ENCODE measurements around the gene PPFIA4.
"Not testable (repeated sequence)": the region's sequence is repeated elsewhere in the genome, so short reads cannot be mapped to it uniquely, and the experiment has no call there.

PPFIA4 gene

DNA sequence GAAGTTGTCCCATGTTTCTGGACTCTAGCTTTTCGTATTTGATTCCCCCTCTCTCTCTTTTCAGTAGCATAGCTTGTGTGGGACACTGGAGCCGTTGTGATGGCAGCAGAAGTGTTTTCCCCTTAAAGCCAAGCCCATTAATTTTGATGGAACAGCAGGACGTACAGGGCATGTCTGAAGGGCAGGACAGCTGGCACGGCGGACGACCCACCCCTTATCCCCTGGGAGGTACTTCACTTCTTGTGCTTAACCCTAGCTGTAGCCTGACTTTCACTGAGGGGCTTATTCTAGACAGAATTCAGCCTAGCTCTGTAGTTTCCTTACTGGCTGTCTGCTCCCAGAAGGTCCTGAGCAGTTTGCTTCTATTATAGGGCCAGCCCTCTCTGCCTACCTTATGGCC lies 8.6 kb upstream of the PPFIA4 start:
- no peak for DNase-seq (ENCODE audit: low read depth)

DNA sequence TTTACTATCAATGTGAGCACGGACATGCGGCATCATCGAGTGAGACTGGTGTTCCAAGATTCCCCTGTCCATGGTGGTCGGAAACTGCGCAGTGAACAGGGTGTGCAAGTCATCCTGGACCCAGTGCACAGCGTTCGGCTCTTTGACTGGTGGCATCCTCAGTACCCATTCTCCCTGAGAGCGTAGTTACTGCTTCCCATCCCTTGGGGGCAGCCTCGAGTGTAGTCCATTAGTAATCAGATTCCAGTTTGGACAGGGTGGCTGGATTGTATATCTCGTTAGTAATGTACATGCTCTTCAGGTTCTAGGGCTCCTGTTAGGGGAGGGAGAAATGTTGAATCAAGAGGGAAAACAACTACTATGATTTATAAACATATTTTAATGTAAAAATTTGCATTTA lies 3.4 kb upstream of the PPFIA4 start:
- not testable (repeated sequence) for DNase-seq (ENCODE audit: low read depth)

DNA sequence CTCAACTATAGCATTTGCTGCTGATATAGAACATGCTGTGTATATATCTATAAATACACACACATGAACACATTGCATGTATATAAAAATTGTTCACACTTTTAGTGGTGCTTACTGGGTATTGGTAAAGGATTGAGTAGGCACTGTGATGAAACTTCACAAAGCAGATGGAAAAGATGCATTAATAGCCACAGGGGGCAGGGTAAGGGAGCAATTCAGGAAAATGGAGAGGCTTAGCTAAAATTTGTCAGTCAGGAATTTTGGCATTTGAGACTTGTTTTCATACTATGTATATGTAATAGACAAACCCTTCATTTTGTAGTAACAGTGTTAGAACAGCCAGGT lies 633 bp upstream of the PPFIA4 start:
- no peak for DNase-seq (ENCODE audit: low read depth)

DNA sequence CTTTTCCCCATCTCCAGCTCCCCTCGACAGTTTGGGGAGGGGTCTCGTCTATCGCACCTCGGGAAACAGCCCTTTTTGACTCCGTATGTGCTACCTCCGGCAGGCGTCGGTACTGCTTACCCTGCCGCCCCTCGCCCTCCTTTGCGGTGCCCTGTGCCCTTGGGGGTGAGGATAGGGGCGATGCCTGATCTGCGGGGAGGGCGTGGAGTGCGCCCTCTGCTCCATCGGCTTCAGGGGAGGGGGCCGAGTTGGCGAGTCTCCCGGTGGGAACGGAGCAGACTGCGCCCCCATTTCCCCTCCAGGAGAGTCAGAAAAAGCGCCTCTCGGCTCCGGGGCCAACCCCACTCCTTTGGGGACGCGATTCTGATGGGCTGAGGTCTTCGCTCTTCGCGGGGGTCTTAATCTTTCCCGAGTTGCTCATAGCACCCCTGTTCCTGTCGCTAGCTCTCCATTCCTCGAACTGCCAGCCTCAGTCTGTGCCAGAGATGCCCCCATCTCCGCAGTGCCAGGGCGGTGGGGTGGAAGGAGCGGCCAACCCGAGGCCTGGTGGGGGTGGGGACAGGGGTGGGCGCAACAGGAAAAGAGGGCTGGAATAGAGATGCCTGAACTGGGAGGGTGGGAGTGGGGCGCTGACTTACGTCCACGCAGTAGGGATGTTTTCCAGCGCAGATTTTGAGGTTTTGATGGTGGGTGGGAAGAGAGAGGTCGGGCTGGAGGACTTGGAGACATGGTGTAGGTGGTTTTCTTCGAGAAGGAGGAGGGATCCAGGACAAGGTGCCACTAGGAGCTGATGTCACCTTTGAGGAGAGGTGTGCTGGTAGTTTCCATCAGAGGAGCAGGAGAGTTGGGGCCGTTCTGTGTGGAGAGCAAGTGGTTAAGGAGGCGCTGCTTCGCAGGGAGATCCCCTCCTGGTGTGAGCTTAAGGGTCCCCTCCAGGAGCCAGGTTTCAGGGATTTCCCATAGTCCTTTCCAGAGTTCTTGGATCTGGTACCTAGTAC lies 674 bp downstream of the PPFIA4 start:
- DNase-seq (ENCODE audit: low read depth) = no peak

DNA sequence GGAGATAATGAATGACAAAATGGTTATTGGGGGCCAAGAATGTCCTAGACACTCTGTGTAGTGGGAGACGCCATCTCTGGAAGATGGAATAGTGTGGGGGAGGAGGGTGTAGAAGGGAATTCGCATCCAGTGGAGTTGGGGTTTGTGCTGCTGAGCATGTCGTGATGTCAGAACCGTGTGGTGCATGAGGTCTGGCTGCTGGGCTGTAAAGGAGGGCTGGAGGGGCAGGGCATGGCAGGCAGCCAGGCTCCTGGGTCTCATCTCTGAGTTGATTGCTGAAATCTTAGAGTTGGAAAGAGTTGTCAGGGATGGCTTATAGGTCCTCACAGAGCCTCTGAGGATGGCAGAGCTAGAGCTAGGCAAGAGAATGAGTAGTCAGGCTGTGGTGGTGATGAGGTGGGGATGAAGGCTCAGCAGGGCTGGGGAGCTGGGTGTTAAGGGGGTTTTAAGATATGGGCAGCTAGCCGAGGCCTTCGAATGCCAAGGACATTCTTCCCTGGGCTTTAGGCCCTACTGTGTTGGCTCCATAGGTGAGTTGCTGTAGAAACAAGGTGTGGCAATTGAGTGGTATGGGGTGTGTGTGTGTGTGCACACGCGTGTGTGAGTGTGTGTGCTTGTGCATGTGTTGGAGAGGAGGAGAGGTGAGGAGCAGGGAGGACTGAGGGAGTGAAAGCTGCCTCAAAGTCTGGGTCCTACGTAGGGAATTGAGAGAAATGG lies 1.9 kb downstream of the PPFIA4 start:
- no peak for DNase-seq (ENCODE audit: low read depth)

DNA sequence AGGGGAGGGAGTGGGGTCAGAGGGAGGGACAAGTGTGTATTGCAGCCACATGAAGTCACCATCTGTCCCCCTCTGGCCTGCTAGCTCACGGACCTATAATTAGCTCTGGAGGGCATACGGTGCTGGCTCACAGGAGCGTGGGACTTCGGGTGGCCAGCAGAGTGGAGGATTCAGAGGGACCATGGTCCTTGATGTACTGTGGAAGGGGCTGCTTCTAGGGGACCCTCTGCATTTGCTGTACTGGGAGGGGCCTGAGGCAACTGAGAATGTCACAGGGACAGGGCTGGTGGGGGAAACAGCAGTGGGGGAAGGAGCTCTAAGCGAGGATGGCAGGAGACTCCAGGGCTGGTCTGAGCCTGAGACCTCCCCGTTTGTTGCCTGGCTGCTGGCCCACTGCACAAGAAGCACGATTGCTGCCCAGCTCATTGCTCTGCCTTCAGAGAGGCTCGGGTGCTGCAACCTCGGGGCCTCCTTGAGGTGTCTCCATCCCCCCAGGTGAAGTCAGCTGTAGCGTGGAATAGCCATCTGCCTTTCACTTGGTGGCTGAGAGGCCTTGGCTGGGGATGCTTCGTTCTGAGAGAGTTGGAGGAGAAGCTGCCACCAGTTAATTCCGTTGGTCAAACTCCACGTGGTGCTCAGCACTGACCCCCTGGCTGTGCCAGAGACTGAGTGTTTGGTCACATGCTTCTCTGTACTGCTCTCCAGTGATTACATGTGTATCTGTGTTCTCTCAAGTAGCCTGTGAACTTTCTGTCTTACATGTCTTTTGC lies 2.7 kb downstream of the PPFIA4 start:
- DNase-seq (ENCODE audit: low read depth) = no peak

DNA sequence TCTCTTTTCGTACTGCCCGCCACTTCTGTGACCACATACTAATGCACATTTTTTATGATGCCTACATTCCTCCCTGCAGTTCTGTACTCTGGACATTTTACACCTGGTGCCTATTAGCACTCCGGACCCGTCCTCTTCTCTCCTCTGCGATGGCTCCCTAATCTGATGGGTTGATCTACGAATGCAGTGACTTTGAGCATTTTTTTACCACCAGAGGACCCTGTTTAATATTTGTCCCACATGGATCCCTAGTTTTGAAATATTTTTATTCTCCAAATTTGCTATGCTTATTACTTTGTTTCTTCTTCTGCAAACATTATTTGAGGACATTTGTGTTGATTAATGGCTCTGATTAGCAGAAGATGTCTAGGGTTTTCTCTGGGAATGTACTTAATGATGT lies 5.2 kb downstream of the PPFIA4 start:
- DNase-seq (ENCODE audit: low read depth) = no peak

DNA sequence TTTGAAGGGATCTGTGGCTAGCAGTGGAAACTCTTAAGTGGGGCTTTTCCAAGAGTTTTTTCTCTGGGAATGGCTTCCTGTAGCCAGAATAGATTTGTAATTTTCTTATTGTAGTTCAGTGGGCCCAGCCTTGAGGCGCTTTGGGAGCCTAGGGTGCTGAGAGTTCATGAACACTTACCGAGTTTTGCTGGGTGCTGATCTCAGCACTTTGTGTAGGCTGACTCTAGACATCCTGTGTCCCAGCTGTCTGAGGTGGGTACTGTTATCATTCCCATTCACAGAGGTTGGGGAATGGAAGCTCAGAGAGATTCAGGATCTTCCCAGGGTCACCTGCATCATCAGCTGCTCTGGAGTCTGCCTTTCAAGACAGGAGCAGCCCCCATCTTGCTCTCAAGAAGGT lies 7.0 kb downstream of the PPFIA4 start:
- DNase-seq (ENCODE audit: low read depth) = no peak

DNA sequence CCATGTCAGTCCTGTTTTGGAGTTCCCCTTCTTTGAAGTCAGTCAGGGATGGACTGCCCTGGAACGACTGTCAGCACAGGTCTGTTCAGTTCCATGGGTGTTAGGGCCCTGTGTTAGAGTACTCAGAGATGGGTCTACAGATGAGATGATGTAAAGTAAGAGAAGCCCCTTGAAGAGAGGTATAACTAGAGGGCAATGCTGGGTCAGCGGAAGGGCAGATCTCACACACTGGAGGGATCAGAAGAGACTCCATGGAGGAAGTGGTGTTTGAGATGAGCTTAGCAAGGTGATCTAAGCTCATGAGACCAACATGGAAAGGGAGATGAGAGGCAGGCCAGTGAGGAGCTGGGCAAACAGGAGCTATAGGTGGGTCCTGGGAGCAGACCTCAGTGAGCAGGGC lies 7.6 kb downstream of the PPFIA4 start:
- DNase-seq (ENCODE audit: low read depth) = no peak

DNA sequence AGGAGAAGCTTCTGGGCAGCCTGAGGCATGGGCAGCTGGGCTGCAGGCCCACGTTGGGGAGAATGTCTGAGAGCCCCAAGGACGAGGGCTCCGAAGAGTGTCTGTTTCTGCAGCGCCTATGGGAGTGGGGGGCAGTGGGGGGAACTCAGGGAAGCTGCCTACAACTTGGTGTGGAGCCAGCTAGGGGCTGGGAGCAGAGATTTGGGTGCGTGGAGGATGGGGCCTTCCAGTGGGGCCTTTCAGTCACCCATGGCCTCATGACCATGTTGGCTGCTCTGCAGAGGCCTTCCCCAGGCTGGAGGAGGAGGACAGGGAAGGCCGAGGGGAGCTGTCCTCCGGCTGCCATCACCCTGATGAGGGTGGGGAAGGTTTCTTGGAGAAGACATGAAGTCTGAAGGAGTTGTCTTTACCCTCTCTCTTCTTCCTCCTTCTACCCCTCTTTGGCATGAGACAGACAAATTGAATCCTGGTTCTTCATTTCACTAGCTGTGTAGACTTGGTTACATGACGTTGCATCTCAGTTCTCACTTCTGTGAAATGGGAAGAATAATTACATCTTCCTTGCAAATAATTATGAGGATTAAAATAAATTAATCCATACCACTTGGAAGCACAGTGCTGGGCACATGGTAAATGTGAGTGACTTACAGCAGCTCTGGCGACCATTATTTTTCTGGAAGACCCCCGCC lies 8.3 kb downstream of the PPFIA4 start:
- no peak for DNase-seq (ENCODE audit: low read depth)

DNA sequence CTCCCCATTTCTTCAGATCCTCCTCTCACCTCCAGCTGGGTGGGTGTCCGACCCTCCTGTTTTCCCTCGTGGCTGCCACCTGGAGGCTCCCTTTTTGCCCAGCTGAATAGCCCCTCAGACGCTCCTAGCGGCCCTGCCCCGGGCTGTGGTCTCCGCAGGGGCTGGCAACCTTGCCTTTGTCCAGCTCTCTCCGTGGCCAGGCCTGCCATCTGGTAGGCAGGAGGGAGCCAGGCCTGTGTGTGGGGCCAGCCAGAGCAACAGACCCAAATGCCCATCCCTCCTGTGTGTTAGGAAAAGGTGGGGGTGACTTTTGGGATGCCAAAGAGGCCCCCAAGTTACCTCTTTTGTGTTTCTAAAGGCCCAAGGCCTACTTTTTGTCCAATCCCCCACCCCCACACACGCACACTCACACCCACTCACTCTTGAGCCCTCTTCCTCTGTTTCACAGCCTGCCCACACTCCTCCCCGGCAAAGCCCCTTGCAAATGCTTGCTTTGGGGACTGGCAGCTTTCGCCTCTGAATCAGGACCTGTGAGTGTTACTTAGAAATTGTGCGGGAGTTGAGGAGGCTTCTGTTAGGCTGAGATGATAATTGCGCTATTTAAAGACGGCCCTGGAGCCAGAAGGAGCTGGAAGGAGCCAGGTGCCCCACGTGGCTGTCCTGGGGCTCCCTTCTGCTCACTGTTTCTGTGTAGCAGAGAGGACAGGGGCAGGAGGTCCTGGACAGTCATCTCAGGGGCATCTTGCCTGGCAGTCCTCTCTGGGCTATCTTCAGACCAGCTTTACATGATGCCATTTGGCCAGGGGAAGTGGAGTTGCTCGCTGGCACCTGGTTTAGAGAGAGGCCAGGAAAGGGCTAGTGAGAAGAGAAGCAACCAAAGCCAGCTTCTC lies 9.1 kb downstream of the PPFIA4 start:
- no peak for DNase-seq (ENCODE audit: low read depth)

DNA sequence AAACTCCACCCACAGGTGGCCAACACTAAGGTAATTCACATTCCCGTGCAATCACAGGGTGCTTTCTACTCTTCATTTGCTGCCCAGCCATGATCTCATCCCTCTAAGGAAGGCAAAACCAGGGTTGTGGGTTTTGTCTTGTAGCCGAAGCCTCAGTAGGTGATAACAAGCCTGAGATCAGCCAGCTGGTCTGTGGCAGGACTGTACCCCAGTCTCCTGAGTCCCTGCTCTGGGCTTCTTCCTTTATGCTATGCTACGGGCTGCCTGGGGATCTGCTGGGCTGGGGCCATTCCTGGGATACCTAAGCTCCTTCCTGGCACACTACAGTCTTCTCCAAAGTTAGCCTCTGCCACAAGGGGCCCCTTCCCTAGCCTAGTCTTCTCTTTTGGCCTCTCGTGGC lies 9.8 kb downstream of the PPFIA4 start:
- DNase-seq (ENCODE audit: low read depth) = no peak

DNA sequence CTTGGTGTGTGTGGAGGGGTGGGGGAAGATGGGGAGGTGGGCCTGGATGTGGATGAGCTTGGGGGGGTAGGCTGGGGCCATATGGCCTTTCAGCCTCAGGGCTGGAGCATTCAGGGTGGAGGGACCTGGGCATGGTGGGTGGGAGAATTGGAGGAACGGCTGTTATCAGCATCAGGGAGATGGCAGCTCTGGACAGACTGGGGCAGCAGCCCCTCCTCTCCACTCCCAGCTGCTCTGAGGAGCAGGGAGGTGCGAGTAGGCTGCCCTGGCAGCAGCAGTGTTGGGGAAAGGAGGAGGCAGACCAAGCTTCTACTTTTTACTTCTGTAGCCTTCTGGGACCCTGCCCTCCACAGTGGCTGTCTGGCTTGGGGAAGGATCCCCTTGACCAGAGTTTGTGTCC lies 10.2 kb downstream of the PPFIA4 start:
- DNase-seq (ENCODE audit: low read depth) = no peak

DNA sequence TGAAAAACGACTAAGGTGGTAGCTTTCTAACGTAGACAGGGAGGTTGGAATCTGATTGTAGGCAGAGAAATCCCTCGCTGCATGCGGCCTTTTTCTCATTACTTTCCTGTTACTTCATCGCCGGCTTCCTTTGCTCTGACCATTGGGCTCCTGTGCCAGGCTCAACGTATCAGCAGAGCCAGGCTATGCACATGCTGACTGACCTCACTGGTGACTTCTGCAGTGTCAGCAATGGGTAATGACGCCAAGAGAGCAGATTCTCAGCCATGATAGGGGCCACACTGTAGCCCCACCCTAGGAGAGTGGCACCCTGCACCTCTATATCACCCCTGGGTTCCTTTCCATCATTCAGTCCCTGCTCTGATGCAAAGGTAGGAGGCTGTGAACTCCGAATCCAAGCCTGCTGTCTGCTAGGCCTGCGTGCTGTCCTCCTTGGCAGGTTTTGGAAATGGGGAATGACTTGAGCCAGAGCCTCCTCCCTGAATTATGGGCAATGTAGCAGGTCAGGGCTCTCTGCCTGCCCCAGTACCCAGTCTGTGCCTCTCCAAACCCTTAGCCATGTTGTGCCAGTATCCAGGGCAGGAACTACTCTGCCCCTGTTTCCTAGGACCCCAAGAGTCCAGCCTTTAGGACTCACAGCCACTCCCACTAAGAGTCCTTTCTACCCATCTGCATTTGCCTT lies 11.4 kb downstream of the PPFIA4 start:
- no peak for DNase-seq (ENCODE audit: low read depth)

DNA sequence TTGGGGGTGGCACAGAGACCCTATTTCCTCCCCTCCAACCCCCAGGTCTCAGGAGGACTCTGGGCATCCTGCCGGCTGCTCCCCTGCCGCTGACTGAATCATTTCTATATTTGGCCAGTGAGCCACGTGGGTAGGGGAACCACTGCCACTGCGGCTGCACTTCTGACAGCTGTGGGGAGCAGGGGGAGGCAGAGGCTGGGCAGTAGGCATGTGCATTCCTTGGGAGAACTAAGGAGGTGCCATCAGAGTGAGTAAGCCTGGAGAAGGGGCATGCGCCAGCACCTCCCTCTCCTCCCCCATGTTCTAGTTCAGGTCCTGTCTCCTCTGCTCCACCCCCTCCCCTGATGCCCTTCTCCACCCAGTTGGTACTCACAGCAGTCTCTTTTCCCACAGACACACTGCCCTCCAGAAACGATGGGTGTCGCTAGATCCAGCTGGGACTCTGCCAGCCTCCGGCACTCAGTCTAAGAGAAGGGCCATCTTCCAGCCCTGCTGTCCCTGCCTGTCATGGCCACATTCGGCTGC lies 12.0 kb downstream of the PPFIA4 start:
- DNase-seq (ENCODE audit: low read depth) = no peak

DNA sequence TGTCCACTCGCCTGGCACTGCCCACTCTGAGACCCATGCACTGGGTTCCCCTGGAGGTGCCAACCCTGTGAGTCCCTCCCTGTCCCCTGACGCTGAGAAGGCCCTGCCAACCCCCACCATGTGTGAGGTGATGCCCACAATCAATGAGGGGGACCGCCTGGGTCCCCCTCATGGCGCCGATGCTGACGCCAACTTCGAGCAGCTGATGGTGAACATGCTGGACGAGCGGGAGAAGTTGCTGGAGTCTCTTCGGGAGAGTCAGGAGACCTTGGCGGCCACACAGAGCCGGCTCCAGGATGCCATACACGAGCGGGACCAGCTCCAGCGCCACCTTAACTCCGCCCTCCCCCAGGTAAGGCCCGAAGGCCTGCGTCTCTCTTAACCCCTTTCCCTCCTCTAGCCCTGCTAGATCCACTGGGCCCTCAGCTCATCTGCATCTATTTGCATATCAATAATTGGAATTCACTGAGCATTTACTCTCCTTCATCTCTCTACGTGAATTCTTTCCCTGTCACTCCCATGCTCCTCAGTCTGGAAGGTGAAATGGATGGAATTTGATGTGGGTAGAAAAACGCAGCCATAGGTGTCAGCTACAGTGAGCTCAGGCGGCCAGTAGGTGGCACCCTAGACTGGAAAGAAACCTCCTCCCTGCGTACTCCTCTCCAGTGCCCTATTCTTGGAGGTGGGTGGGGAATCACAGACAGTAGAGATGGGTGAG lies 12.8 kb downstream of the PPFIA4 start:
- peak; percentile 46 for DNase-seq (ENCODE audit: low read depth)

DNA sequence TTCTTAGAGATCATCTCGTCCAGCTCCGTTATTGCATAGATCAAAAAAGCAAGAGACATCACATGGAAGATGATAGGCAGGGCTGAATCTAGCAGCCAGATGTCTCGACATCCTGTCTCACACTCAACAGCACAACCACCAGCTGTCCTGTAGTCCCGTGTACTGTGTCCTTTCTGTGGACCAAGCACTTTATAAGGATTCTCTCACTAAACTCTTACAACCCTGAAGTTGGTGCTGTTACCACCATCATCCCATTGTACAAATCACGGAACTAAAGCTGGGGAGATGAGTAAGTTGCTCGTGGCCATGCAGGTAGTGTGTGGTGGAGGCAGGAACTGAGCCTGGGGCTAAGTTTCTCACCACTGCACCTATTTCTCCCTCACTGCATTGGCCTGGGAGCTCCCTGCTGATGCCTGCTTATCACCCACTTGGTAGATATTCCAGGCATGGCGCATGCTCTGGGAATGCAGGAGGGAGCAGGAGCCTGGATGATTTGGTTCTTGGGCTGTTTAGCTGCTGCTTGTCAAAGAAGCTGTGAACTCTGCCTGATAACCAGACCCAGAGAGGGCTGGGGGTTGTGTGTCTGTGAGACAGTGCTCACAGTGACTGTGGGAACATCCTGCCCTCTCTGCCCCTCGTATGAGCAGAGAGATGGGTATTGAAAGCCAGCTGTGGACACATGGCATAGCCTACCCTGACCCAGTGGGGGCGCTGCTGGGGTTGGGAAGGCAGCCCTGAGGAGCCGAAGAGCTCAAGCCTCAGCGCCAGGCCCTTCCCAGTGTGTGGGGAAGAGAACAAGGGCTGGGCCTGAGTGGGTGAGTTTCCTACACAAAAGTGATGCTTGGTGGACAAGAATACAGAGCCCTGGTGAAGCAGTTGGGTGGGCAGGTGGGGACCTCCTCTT lies 13.6 kb downstream of the PPFIA4 start:
- no peak for DNase-seq (ENCODE audit: low read depth)

DNA sequence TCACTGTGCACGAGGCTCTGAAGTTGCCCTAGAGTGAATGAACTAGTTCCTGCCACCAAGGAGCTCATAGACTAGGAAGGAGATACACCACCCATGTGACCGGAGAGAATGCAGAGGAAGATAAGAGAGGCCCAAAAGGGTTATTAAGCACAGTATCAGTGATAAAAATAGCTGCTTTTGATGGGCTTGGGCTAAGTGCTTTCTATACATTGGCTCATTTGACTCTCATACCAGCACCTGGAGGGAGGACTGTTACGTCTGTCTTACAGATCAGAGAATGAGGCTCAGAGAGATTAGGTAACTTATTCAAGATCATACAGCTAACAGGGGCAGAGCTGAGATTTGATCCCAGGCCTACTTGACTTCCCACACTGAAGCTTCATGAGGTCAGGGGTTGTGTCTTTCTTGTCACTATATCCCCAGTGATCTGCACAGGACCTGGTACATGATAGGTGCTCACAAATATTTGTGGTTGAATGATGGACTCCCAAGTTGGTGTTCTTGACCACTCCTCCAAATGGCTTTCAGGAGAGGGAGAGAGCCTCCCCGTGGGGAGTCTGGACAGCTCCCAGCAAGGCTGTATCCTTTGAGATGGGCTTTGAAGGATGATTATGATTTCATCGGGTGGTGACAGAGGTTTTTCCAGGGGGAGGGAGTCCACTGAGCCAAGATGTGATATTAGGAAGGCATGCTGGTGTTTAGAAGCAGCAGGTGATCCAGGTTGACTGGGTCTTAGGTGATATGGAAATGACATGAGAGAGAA lies 14.4 kb downstream of the PPFIA4 start:
- no peak for DNase-seq (ENCODE audit: low read depth)
